Choroid plexus epithelial cell (primary cell): Measurements from ENCODE around the gene PDE2A.

ENCODE experiments used
- DNase-seq: peaks from one replicate; pipeline ENCODE4 v3.0.0-alpha.2; 2010; ENCODE audit warnings: low read depth
- H3K4me3 ChIP-seq: 2 replicates; pipeline ENCODE4 v1.5.1; 2011; ENCODE audit warnings: low read depth, mild to moderate bottlenecking, control low read depth, low read length, moderate library complexity
- TF ChIP-seq, protein P1 (sequence below): conservative IDR thresholded peaks from 2 replicates; pipeline ENCODE4 v1.5.1; 2011; ENCODE audit warnings: low read depth, mild to moderate bottlenecking, control low read depth, inconsistent platforms, low read length, moderate library complexity

The PDE2A gene

DNA sequence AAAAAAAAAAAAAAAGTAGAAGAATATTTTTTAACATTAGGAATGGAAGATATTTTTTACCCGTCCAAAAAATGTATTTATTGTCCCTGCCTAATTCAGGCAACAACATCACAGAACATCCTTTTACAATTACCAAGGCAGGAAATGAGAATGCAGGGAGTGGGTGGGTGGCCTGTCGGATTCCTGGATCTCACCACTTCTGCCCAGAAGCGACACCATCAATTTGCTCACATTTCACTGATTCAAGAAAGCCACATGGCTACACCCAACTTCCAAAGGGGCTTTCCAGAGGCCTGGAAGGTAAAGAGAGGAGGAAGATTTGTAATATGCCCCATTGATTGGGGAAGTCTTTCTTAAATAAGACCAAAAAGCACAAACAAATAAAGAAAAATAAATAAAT is 146.1 kb downstream of the PDE2A start:
- no peak overlapping the region for H3K4me3 ChIP-seq
- no peak for DNase-seq
- TF ChIP-seq, protein P1, sequence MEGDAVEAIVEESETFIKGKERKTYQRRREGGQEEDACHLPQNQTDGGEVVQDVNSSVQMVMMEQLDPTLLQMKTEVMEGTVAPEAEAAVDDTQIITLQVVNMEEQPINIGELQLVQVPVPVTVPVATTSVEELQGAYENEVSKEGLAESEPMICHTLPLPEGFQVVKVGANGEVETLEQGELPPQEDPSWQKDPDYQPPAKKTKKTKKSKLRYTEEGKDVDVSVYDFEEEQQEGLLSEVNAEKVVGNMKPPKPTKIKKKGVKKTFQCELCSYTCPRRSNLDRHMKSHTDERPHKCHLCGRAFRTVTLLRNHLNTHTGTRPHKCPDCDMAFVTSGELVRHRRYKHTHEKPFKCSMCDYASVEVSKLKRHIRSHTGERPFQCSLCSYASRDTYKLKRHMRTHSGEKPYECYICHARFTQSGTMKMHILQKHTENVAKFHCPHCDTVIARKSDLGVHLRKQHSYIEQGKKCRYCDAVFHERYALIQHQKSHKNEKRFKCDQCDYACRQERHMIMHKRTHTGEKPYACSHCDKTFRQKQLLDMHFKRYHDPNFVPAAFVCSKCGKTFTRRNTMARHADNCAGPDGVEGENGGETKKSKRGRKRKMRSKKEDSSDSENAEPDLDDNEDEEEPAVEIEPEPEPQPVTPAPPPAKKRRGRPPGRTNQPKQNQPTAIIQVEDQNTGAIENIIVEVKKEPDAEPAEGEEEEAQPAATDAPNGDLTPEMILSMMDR: no peak
